GM19023 (cell line): ENCODE measurements around the gene RXRB.

Experiments
- ATAC-seq: cut with Tn5 transposase; IDR thresholded peaks from one replicate; pipeline ENCODE4 v1.9.1; 2021; ENCODE audit warnings: mild to moderate bottlenecking, moderate library complexity; ENCODE audit not compliant: unreplicated experiment

Gene RXRB

GRCh38 chr6:33212857-33213165 lies 12.3 kb upstream of the RXRB start:
- no peak for ATAC-seq

GRCh38 chr6:33211666-33212422 lies 11.4 kb upstream of the RXRB start:
- no peak for ATAC-seq

- no peak for ATAC-seq
Measured at GRCh38 chr6:33211136-33211535, 10.7 kb upstream of the RXRB start.

GRCh38 chr6:33209856-33210255 lies 9.4 kb upstream of the RXRB start:
- ATAC-seq, result no peak

- peak; percentile 49 for ATAC-seq
Measured at GRCh38 chr6:33208091-33208967, 7.9 kb upstream of the RXRB start, which contains the start of gene RING1. RING1 (plus strand) TSS chr6:33208500; CDS start chr6:33208823, 323 bp downstream.

- ATAC-seq, result no peak
Measured at GRCh38 chr6:33207552-33208090, 7.2 kb upstream of the RXRB start.

- ATAC-seq, result no peak
Measured at GRCh38 chr6:33206864-33207551, 6.5 kb upstream of the RXRB start.

GRCh38 chr6:33206027-33206863 lies 5.8 kb upstream of the RXRB start:
- no peak for ATAC-seq

GRCh38 chr6:33205191-33206026 lies 4.9 kb upstream of the RXRB start:
- ATAC-seq, result no peak

- ATAC-seq, result peak; percentile 45
Measured at GRCh38 chr6:33204415-33205190, 4.1 kb upstream of the RXRB start, which contains the start of gene HSD17B8. HSD17B8 (plus strand) TSS chr6:33204655; CDS start chr6:33204669, 14 bp downstream.

- ATAC-seq, result no peak
Measured at GRCh38 chr6:33204165-33204414, 3.6 kb upstream of the RXRB start.

GRCh38 chr6:33203443-33204164 lies 3.1 kb upstream of the RXRB start:
- no peak for ATAC-seq

GRCh38 chr6:33202799-33203198 lies 2.3 kb upstream of the RXRB start:
- no peak for ATAC-seq

- no peak for ATAC-seq
Measured at GRCh38 chr6:33201935-33202334, 1.5 kb upstream of the RXRB start.

GRCh38 chr6:33201147-33201545 lies 681 bp upstream of the RXRB start:
- ATAC-seq, result no peak

GRCh38 chr6:33199687-33200218 lies 712 bp downstream of the RXRB start:
- ATAC-seq, result peak; percentile 33

GRCh38 chr6:33198853-33199436 lies 1.5 kb downstream of the RXRB start:
- ATAC-seq, result no peak
